ENCODE measurements around the gene ELMO3.

ELMO3 gene

DNA sequence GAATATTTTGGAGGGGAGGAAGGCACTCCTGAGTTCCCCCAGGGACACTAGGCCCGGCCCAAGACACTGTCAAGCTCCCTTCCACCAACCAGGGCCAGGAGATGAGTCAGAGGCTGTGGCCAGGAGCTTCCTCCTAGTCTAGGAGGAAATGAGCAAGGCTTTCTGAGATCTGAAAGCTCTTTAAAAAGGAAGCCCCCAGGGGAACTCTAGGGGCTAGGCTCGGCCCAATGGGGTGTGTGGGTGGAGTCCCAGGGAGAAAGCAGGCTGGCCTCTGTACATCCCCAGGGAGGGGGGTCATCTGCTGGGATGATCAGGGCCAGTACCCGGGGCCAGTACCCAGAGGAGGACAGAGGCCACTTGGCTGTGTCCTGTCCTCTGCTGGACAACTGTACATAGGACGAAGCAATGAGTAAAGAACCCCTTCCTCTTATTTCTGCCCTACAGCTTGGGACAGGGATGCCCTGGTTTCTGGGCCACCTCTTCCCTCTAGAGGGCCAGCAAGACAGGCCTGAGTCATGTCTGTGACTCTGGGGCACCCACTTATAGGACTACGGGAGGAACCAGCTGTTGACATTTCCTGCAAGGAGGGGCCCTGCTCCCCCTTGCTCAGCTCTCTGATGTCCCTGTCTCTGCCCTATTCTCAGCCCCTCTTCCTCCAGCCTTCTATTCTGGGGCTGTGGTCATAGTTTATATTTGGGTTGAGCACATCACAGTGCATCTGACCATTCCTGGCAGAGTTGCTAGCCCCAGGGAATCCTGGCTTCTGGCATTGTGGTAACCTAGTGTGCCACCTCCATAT is 45.7 kb downstream of the ELMO3 start:
- DNase-seq = peak; percentile 90

DNA sequence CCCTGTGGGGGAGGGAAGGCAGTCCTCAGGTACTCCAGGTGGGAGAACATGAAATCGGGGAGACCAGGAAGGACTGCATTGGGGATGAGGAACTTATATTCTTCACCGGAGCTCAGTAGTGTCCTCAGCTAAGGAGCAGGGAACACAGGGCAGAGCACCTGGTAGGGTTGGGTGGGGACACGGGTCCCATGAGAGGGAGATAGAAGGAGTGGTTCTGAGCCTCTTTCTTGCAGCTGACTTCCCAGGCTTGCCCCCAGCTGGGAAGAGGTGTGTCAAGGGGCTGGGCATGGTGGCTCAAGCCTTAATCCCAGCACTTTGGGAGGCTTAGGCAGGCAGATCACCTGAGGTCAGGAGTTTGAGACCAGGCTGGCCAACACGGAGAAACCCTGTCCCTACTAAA is 46.3 kb downstream of the ELMO3 start:
- no peak for DNase-seq

GRCh38 chr16:67245674-67246080 is 46.7 kb downstream of the ELMO3 start:
- DNase-seq = no peak

DNA sequence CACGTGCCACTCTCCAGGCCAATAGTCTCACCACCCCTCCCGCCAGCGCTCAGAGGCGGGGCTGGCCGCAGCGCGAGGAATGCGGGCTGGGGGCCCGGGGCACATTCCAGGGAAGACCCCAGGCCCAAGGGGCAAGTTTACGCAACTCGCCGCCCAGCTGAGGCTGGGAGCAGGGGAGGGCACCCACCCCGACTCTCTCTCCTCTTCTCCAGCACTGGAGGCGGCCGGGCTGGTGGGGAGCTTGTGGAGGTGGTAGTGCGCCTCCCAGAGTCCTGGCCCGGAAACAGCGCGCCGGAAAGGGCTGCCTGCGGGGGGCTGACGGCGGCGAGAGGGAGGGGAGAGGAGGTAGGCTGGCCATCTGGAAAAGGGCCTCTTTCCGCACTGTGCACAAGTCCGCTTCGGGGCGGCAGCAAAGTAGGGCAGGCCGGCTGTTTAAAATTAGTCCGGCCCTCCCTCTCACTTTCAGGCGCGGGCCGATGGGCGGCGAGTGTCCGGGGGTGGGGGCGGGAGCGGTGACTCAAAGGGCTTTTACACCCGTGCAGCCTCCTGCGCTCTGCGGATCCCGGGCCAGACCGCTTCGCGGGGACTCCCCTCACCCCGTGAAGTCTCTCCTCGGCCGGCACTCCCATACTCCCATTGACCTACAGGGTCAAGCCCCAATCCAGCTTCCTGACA is 47.3 kb downstream of the ELMO3 start:
- DNase-seq = peak; percentile 78

GRCh38 chr16:67246756-67247191 is 47.8 kb downstream of the ELMO3 start:
- DNase-seq = no peak

GRCh38 chr16:67247192-67248072 is 48.5 kb downstream of the ELMO3 start, which contains the start of gene FHOD1:
Gene FHOD1 (minus strand): TSS chr16:67247481. CDS start chr16:67247410, 71 bp downstream.
- DNase-seq = peak; percentile 96

- DNase-seq = no peak
Measured at GRCh38 chr16:67248073-67248400, 49.1 kb downstream of the ELMO3 start.

DNA sequence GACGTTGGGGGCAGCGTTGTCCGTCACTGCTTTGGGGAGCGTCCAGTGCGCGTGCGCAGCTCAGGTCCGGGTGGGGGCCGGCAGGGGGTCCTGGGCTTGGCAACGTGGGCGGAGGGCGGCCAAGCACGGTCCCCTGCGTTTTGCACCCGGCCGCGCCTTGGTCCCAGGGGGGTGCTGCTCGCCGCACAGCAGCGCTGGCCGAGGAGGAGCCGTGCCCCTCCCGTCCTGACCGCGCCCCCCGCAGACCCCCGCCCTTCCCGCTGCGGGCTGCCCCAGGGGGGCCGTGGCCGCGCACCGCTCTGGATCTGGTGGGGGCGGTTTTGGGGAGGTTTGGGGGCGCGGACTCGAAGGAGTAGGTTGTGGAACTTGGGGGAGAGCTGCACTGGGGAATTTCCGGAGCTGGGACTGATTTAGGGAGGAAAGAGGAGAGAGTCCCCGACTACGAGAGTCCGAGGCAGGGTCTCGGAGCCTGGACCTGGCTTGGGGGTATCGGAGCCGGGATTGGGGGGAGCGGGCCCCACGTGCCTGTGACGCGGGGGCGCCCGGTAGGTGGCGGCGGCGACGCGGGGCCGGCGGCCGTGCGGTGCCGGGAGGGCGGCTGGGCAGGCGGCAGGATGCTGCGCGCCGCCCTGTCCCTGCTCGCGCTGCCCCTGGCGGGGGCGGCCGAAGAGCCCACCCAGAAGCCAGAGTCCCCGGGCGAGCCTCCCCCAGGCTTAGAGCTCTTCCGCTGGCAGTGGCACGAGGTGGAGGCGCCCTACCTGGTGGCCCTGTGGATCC is 49.7 kb downstream of the ELMO3 start, which contains the start of gene SLC9A5:
SLC9A5 (plus strand) TSS at position 579 of the 777 bp plus-strand sequence; CDS start at position 615, 36 bp downstream.
- no peak for DNase-seq

DNA sequence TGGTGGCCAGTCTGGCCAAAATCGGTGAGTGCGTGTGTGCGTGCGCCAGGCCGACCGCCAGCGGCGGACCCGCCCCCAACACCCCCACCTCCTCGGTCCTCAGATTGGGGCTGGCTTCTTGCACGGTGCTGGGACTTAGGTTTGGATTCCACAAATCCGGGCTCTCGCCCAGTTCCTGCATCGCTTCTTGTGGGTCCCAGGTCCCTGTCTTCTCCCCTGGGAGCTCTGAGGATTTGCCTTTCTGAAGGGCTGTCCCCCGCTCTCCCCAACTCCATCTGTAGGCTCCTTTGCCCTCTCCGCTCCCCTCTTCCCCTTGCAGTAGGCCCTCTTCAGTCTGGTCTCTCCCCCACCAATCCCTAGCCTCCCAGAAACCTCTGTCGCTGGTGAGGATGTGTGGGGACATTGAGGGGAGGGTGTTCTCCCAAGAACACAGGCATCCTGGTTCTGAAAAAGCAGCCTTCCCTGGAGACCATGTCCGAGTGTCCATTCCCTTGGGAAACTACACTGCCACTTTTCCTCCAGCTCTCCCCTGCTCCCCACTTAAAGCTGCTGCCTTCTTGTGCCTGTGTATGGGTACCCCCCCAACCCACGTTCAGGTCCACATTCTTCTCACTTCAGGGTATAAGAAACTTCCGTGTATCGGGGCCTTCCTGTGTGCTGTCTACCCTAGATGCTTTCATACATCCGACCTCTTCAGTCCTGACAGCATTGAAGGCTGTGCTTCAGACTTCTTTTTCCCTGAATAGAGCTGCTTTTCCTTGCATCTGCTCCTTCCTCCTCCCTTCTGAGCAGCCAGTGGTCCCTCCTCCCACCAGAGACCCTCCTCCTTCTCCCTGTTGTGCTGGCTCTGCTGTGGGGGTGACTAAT is 50.5 kb downstream of the ELMO3 start:
- no peak for DNase-seq

DNA sequence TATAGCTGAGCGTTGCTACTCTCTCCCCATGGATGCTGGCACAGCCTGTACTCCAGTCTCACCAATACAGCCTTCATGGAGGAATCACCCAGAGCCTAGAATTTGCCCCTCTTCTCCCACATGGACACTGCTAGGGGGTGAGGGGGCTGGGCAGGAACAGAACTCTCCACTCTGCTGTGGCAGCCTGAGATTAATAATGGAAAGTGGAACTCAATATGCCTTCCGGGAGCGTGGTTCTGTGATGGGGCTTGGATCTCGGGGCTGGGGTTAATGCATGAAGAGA is 51.1 kb downstream of the ELMO3 start:
- DNase-seq = no peak

DNA sequence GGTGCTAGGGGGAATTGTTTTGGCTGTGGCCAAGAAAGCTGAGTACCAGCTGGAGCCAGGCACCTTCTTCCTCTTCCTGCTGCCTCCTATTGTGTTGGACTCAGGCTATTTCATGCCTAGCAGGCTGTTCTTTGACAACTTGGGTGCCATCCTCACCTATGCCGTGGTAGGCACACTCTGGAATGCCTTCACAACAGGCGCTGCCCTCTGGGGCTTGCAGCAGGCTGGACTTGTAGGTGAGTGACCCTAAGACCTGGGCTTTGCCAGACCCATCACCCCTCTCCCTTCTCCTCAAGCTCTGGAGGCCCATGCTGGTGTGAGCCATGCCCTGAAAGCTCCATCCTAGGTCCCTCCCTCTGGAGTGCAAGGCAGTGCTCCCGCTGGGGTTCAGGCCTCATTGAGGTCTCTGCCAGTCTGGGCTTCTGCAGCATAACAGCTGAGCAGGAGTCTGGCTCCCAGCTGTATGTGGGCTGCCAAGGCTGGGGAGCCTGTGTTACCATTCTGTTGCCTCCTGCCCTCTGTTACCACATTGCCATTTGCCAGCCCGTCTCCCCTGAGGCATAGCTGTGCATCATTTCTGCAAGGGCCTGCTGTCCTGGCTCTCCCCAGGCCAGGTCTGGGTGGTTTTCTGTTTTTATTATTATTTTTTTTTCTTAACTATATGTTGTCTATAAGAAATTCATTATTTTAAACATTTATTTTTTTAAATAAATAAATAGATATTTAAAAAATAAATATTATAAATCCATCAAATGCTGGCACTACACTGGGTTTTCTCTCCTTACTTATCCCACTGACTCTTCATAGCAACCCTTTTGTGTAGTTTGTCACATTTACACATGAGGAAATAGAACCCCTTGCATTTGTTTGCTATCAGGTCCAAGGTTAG is 53.9 kb downstream of the ELMO3 start:
- DNase-seq = no peak

Data from HCEC 1CT (cell line).